GM12801 (cell line): ENCODE results near the gene ABCG1.

Experiments used
- TF ChIP-seq, protein P1 (sequence below): IDR thresholded peaks from one replicate; pipeline ENCODE4 v1.5.1; 2011; ENCODE audit warnings: control low read depth; ENCODE audit not compliant: insufficient read length; ENCODE audit errors: extremely low read depth

Gene ABCG1

GRCh38 chr21:42290505-42290904 is 71.6 kb downstream of the ABCG1 start:
- TF ChIP-seq, protein P1, sequence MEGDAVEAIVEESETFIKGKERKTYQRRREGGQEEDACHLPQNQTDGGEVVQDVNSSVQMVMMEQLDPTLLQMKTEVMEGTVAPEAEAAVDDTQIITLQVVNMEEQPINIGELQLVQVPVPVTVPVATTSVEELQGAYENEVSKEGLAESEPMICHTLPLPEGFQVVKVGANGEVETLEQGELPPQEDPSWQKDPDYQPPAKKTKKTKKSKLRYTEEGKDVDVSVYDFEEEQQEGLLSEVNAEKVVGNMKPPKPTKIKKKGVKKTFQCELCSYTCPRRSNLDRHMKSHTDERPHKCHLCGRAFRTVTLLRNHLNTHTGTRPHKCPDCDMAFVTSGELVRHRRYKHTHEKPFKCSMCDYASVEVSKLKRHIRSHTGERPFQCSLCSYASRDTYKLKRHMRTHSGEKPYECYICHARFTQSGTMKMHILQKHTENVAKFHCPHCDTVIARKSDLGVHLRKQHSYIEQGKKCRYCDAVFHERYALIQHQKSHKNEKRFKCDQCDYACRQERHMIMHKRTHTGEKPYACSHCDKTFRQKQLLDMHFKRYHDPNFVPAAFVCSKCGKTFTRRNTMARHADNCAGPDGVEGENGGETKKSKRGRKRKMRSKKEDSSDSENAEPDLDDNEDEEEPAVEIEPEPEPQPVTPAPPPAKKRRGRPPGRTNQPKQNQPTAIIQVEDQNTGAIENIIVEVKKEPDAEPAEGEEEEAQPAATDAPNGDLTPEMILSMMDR, result no peak

- TF ChIP-seq, protein P1, result no peak
These were observed 72.2 kb downstream of the ABCG1 start for GRCh38 chr21:42291003-42291750.

DNA sequence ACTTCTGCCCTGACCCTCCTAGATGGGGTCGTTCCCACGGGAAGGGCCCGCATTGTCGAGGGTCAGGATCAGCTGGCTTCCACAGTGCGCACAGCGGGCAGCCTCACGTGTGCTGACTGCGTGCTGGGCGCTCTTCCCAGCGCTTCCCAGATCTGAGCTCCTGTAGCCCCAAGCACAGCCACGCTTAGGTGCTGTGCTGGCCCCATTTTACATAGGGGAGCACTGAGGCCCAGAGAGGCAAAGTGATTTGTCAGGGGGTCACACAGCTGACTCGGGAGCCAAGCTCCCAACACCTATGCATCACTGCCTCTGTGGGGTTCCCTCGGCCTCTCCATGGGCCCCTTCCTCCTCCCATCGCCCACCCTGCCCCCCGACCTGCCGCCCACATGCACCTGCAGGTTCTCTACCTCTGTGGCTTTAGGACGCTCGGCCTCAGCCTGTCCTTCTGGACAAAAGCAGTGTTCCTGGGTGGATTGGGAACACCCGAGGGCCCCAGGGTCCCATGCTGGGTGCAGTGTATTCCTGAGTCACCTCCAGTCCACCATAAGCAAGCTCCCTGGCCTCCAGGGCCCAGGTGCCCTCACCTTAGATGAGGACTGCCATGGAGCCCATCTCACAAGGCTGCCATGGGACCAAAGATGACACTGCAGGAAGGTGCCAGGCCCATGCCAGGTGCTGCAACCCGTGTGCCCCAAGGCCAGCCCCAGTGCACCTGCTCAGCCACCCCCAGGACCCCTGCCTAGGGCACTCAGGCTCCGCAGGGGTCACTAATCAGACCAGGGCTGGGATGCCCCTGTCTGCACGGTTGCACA is 73.0 kb downstream of the ABCG1 start:
- TF ChIP-seq, protein P1, result no peak

GRCh38 chr21:42293649-42294272 is 74.8 kb downstream of the ABCG1 start:
- TF ChIP-seq, protein P1, result no peak

- TF ChIP-seq, protein P1, result no peak
These were observed 75.4 kb downstream of the ABCG1 start for GRCh38 chr21:42294273-42294880.

- TF ChIP-seq, protein P1, result no peak
These were observed 76.9 kb downstream of the ABCG1 start for GRCh38 chr21:42295845-42296244.

GRCh38 chr21:42296501-42296900 is 77.6 kb downstream of the ABCG1 start:
- TF ChIP-seq, protein P1, result no peak
